ENCODE data around the gene TXNDC5.

- TF ChIP-seq POLR2A (IDR thresholded peaks at IDR 0.05; ENCODE audit: low read length) (no peak), RARB (CRISPR knock-in tag; IDR thresholded peaks at IDR 0.05) (no peak)
Observed at GRCh38 chr6:7905416-7905815, 5.2 kb downstream of the TXNDC5 start.

Measured in A549 (cell line).